H1 (cell line): ENCODE measurements around the gene CCDC154. TPM values are rescaled to one million over a fixed set of nuclear protein-coding genes. Genes with fewer than 3 reads are reported as not detected.

Experiments
- CTCF ChIA-PET: fragments of 300-600 bp; sonication (Branson Sonifier 250); formaldehyde crosslinking; loops from one replicate; lab custom pipeline; 2021; ENCODE audit not compliant: partially characterized antibody; lab: Charles Lee
- POLR2A ChIA-PET: fragments of 300-600 bp; sonication (Branson Sonifier 250); formaldehyde crosslinking; loops from one replicate; lab custom pipeline; 2021; ENCODE audit warnings: inconsistent platforms; ENCODE audit not compliant: partially characterized antibody; lab: Charles Lee
- DNase-seq, 2 experiments: peaks; one replicate each; pipeline versions ENCODE4 v3.0.0 to v3.0.0-alpha.2; 2010 to 2022; ENCODE audit warnings: low spot score in 2 of 2, low read depth in 1 of 2, mixed read lengths in 1 of 2
- FAIRE-seq: peaks from 2 replicates; lab custom pipeline; 2011; peaks lifted over from hg19 to GRCh38; lab: Jason Lieb, UNC
- H2AFZ ChIP-seq: 2 replicates; pipeline ENCODE4 v1.8.1; 2012; ENCODE audit warnings: low read length, inconsistent platforms
- H2AK5ac ChIP-seq: 2 replicates; pipeline ENCODE4 v1.6.1; 2013; ENCODE audit warnings: low read depth, low read length
- H2BK120ac ChIP-seq: replicated peaks from 2 replicates; pipeline ENCODE3; 2013; ENCODE audit warnings: low read depth, low read length, inconsistent platforms
- H2BK12ac ChIP-seq: 2 replicates; pipeline ENCODE4 v1.6.1; 2013; ENCODE audit warnings: low read depth, low read length
- H2BK15ac ChIP-seq: 2 replicates; pipeline ENCODE4 v1.6.1; 2013; ENCODE audit warnings: low read length
- H2BK20ac ChIP-seq: 2 replicates; pipeline ENCODE4 v1.6.1; 2013; ENCODE audit warnings: low read length
- H2BK5ac ChIP-seq: 2 replicates; pipeline ENCODE4 v1.6.1; 2013; ENCODE audit warnings: low read depth, low read length
- H3K14ac ChIP-seq: 2 replicates; pipeline ENCODE4 v1.6.1; 2013; ENCODE audit warnings: inconsistent platforms; ENCODE audit not compliant: insufficient read length
- H3K18ac ChIP-seq: 2 replicates; pipeline ENCODE4 v1.6.1; 2013; ENCODE audit warnings: low read length; ENCODE audit errors: extremely low read depth
- H3K23ac ChIP-seq: 2 replicates; pipeline ENCODE4 v1.6.1; 2013; ENCODE audit warnings: inconsistent platforms; ENCODE audit not compliant: insufficient read length
- H3K23me2 ChIP-seq: 2 replicates; pipeline ENCODE4 v1.6.1; 2013; ENCODE audit warnings: low read depth, low read length
- H3K27ac ChIP-seq: 2 replicates; pipeline ENCODE4 v1.6.1; 2011; ENCODE audit warnings: low read depth, low read length, inconsistent platforms
- H3K27me3 ChIP-seq, 4 experiments: replicated peaks in 1 of 4; 1 replicate in 1 of 4; 2 replicates in 3 of 4; pipeline versions ENCODE4 v1.6.1 to v1.8.1; 2011 to 2013; ENCODE audit warnings: low read length in 3 of 4, mild to moderate bottlenecking in 3 of 4, inconsistent platforms in 2 of 4, mixed read lengths in 2 of 4, moderate library complexity in 1 of 4; ENCODE audit not compliant: control insufficient read depth in 3 of 4, insufficient read depth in 3 of 4; ENCODE audit errors: extremely low read depth in 1 of 4
- H3K36me3 ChIP-seq, 4 experiments: 2 replicates each; pipeline versions ENCODE4 v1.6.1 to v1.8.1; 2011 to 2013; ENCODE audit warnings: mild to moderate bottlenecking in 4 of 4, low read length in 3 of 4, moderate library complexity in 2 of 4, control low read depth in 1 of 4, inconsistent platforms in 1 of 4; ENCODE audit not compliant: insufficient read depth in 4 of 4, control insufficient read depth in 2 of 4
- H3K4ac ChIP-seq: replicated peaks from 2 replicates; pipeline ENCODE3; 2013; ENCODE audit warnings: low read length, low read depth, mixed read lengths, inconsistent platforms; ENCODE audit not compliant: insufficient read length
- H3K4me1 ChIP-seq, 4 experiments: replicated peaks in 1 of 4; 1 replicate in 1 of 4; 2 replicates in 3 of 4; pipeline versions ENCODE4 v1.6.1 to v1.8.1; 2011 to 2013; ENCODE audit warnings: low read length in 3 of 4, inconsistent platforms in 2 of 4, mixed read lengths in 1 of 4; ENCODE audit not compliant: insufficient read depth in 4 of 4, control insufficient read depth in 3 of 4
- H3K4me2 ChIP-seq, 2 experiments: 2 replicates each; pipeline versions ENCODE4 v1.6.1 to v1.8.1; 2011 to 2013; ENCODE audit warnings: low read depth in 2 of 2, low read length in 2 of 2, control low read depth in 1 of 2, inconsistent platforms in 1 of 2, mild to moderate bottlenecking in 1 of 2; ENCODE audit not compliant: insufficient read depth in 1 of 2
- H3K4me3 ChIP-seq, 4 experiments: fragments of 200-600, 300-600 bp in 1 of 4; sonication (generic), shearing (Covaris generic), sonication (Bioruptor Twin) in 1 of 4; 2 replicates each; pipeline versions ENCODE4 v1.5.1 to v1.8.1; 2011 to 2016; ENCODE audit warnings: low read length in 4 of 4, low read depth in 3 of 4, control low read depth in 2 of 4, inconsistent platforms in 2 of 4, mild to moderate bottlenecking in 2 of 4, mixed read lengths in 1 of 4, moderate library complexity in 1 of 4; ENCODE audit not compliant: insufficient read depth in 2 of 4; ENCODE audit errors: extremely low read depth in 1 of 4
- H3K56ac ChIP-seq: replicated peaks from 2 replicates; pipeline ENCODE3; 2013; ENCODE audit warnings: low read depth, mild to moderate bottlenecking, mixed read lengths, low read length, inconsistent platforms; ENCODE audit not compliant: insufficient read length
- H3K79me1 ChIP-seq: 2 replicates; pipeline ENCODE4 v1.6.1; 2013; ENCODE audit warnings: low read depth, low read length, control low read depth
- H3K79me2 ChIP-seq, 2 experiments: 2 replicates each; pipeline versions ENCODE4 v1.6.1 to v1.8.1; 2012 to 2013; ENCODE audit warnings: low read length in 2 of 2, mild to moderate bottlenecking in 2 of 2, inconsistent platforms in 1 of 2; ENCODE audit not compliant: insufficient read depth in 2 of 2, control insufficient read depth in 1 of 2
- H3K9ac ChIP-seq, 4 experiments: replicated peaks in 1 of 4; 1 replicate in 1 of 4; 2 replicates in 3 of 4; pipeline versions ENCODE4 v1.6.1 to v1.8.1; 2011 to 2013; ENCODE audit warnings: low read depth in 3 of 4, low read length in 3 of 4, control low read depth in 2 of 4, mild to moderate bottlenecking in 2 of 4, moderate library complexity in 2 of 4, inconsistent platforms in 1 of 4; ENCODE audit errors: extremely low read depth in 1 of 4
- H3K9me3 ChIP-seq, 2 experiments: 2 replicates each; pipeline versions ENCODE4 v1.6.1 to v1.8.1; 2012 to 2013; ENCODE audit warnings: mild to moderate bottlenecking in 2 of 2, moderate library complexity in 2 of 2, control low read depth in 1 of 2, inconsistent platforms in 1 of 2, low read depth in 1 of 2, low read length in 1 of 2, mixed read lengths in 1 of 2; ENCODE audit not compliant: insufficient read depth in 2 of 2
- H4K20me1 ChIP-seq, 2 experiments: replicated peaks in 1 of 2; 2 replicates each; pipeline versions ENCODE3 to v1.8.1; 2011 to 2013; ENCODE audit warnings: inconsistent platforms in 2 of 2, low read length in 2 of 2, mild to moderate bottlenecking in 1 of 2; ENCODE audit not compliant: insufficient read depth in 2 of 2, control insufficient read depth in 1 of 2
- H4K5ac ChIP-seq: 2 replicates; pipeline ENCODE4 v1.6.1; 2013; ENCODE audit warnings: low read length, low read depth, mixed read lengths, inconsistent platforms; ENCODE audit not compliant: insufficient read length
- H4K8ac ChIP-seq: 2 replicates; pipeline ENCODE4 v1.8.0; 2013; ENCODE audit warnings: mild to moderate bottlenecking, moderate library complexity, low read length, inconsistent platforms; ENCODE audit not compliant: insufficient read depth; ENCODE audit errors: extremely low read depth
- H4K91ac ChIP-seq: replicated peaks from 2 replicates; pipeline ENCODE3; 2013; ENCODE audit warnings: low read length, mixed read lengths, inconsistent platforms; ENCODE audit not compliant: insufficient read length
- ATF3 ChIP-seq: IDR thresholded peaks from 2 replicates; pipeline ENCODE4 v1.6.1; 2011; ENCODE audit warnings: low read depth, mild to moderate bottlenecking, low read length; ENCODE audit not compliant: insufficient read depth
- CBX8 ChIP-seq: fragments of 300-800, 300-1000 bp; sonication (generic); IDR thresholded peaks from 2 replicates; pipeline ENCODE4 v1.7.1; 2016; ENCODE audit warnings: low read depth, low read length, borderline replicate concordance
- CHD1 ChIP-seq: IDR thresholded peaks from 2 replicates; pipeline ENCODE4 v1.6.1; 2012; ENCODE audit warnings: low read depth, low read length, improper control_type of control experiment
- HDAC2 ChIP-seq, 2 experiments: fragments of 300-600 bp in 1 of 2; sonication (generic) in 1 of 2; IDR thresholded peaks; 2 replicates each; pipeline ENCODE4 v1.6.1; 2011 to 2012; ENCODE audit warnings: low read depth in 2 of 2, low read length in 2 of 2, mild to moderate bottlenecking in 2 of 2, moderate library complexity in 2 of 2, borderline replicate concordance in 1 of 2, inconsistent platforms in 1 of 2
- SIRT6 ChIP-seq: IDR thresholded peaks from one replicate; pipeline ENCODE4 v1.7.1; 2012; ENCODE audit warnings: low read length, inconsistent platforms
- WGBS, 2 experiments: shearing (Covaris generic) in 1 of 2; methylation state at CpG; one replicate each; pipeline versions ENCODE4 v1.1.6 to v1.1.7; 2013 to 2015; ENCODE audit warnings: low lambda C conversion rate in 2 of 2, mixed read lengths in 2 of 2, inconsistent platforms in 1 of 2, low coverage in 1 of 2, missing lambda C conversion rate in 1 of 2; ENCODE audit not compliant: insufficient replicate concordance in 2 of 2, insufficient coverage in 1 of 2, insufficient read length in 1 of 2; ENCODE audit errors: extremely low coverage in 1 of 2, missing lambda C conversion rate in 1 of 2; 5-methylcytosine and 5-hydroxymethylcytosine counted together
- polyA plus RNA-seq, 7 experiments: library from polyadenylated mRNA; depleted of rRNA in 3 of 7; stranded (reverse) in 5 of 7; unstranded in 2 of 7; fragments of >200 nt in 5 of 7; fragments of 200-250 nt in 2 of 7; gene quantifications; 1 replicate in 5 of 7; 2 replicates in 1 of 7; 4 replicates in 1 of 7; pipeline versions ENCODE4 v1.2.1 to v1.2.3, GENCODE V29; 2011 to 2013; ENCODE audit warnings: missing spikeins in 2 of 7, mixed read lengths in 2 of 7
- total RNA-seq: library from RNA; stranded (reverse); fragmentation: NEBNext Ultra II Directional; extraction: Animal tissue kit (Norgen Biotek cat#: 25700); gene quantifications from 2 replicates; pipeline ENCODE4 v1.2.1, GENCODE V29; 2021

The CCDC154 gene
- total and polyA plus RNA-seq, 2 of the 8 experiments (the other 6 are each of a cell fraction or from before 2014, with no cell fraction given), result 0.15 to 0.88 TPM

- Histone ChIP-seq H3K4ac (no peak overlapping the region), H3K9me3 (no peaks in the 10 kb centered on the region), H2AK5ac (no peak overlapping the region), H3K9ac (no peak overlapping the region), H3K23me2 (no peaks in the 10 kb centered on the region), H3K79me2 (no peaks in the 10 kb centered on the region), H2BK15ac (no peak overlapping the region), H2BK20ac (no peak overlapping the region), H4K8ac (no peak overlapping the region), H2BK5ac (no peak overlapping the region), H3K27me3 (no peaks in the 10 kb centered on the region), H3K4me3 (no peak overlapping the region), H3K4me2 (no peak overlapping the region), H3K56ac (no peak overlapping the region), H3K23ac (no peak overlapping the region), H2AFZ (no peak overlapping the region), H3K27ac (no peak overlapping the region), H3K79me1 (no peaks in the 10 kb centered on the region), H3K14ac (no peak overlapping the region), H3K18ac (no peak overlapping the region), H4K5ac (no peak overlapping the region), H3K36me3 (no peaks in the 10 kb centered on the region), H4K91ac (no peak overlapping the region), H2BK120ac (no peak overlapping the region), H4K20me1 (no peaks in the 10 kb centered on the region), H2BK12ac (no peak overlapping the region), H3K4me1 (no peaks in the 10 kb centered on the region; a peak in 2 of 7 replicates)
- DNase-seq (no peak), FAIRE-seq (no peak)
- POLR2A ChIA-PET, result interaction anchor here (0.6 to 4.3 kb wide), 5 partner anchors 9 to 29 kb away, joined by 3 to 22 read pairs (median 5); partner anchors contain the start of genes CCDC154 and UQCC4
- TF ChIP-seq SIRT6 (no peak), ATF3 (no peak), CHD1 (no peak), CBX8 (no peak), HDAC2 (IDR thresholded peaks at IDR 0.05; ENCODE audit: borderline replicate concordance in 1 of 2, low read depth in 2 of 2, low read length in 2 of 2) (no peak)
- WGBS, 2 experiments, result 90% methylated on average over 11 of the region's 13 CpGs; no CpG with 5 or more reads in 1 of the 2 experiments
- CTCF ChIA-PET, result interaction anchor here (0.6 to 3.9 kb wide), 9 partner anchors 9 to 624 kb away, joined by 3 to 30 read pairs (median 4); partner anchors contain the start of gene CCDC154
These were observed 14.7 kb downstream of the CCDC154 start for GRCh38 chr16:1429631-1430030.
